GM12892 (cell line): ENCODE measurements around the gene ZNF774.

Experiments
- POLR2A ChIP-seq: IDR thresholded peaks from 2 replicates; pipeline ENCODE4 v1.6.1; 2011; ENCODE audit warnings: low read depth, low read length, control low read depth
- TAF1 ChIP-seq: IDR thresholded peaks from 2 replicates; pipeline ENCODE4 v1.6.1; 2011; ENCODE audit warnings: low read depth, mild to moderate bottlenecking, control low read depth, low read length, borderline replicate concordance

DNA sequence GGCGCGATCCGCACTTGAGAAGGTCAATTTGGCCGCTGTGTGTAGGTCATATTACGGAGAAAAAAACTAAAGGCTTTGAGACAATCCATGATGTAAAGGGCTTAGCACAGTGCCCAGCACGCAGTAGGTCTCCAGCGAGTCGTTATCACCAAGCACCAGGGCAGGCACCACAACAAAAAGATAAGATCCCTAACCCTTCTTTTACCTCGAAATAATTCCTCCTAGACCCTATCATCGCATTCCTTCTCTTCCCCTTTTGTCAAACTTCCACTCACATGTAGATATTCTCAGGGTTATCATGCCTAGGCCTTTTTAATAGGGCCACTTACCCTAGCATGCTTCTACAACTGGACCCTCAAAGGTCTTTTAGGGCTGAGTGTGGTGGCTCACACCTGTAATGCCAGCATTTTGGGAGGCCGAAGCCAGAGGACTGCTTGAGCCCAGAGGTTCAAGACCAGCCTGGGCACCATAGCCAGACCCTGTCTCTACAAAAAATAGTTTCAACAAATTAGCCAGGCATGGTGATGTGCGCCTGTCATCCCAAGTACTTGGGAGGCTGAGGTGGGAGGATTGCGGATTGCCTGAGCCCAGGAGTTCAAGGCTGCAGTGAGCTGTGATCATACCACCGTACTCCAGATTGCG is 13.5 kb downstream of the ZNF774 start:
- TF ChIP-seq POLR2A, result no peak
- TF ChIP-seq TAF1, result no peak
